Measurements from ENCODE around the gene PTPN14.

DNA sequence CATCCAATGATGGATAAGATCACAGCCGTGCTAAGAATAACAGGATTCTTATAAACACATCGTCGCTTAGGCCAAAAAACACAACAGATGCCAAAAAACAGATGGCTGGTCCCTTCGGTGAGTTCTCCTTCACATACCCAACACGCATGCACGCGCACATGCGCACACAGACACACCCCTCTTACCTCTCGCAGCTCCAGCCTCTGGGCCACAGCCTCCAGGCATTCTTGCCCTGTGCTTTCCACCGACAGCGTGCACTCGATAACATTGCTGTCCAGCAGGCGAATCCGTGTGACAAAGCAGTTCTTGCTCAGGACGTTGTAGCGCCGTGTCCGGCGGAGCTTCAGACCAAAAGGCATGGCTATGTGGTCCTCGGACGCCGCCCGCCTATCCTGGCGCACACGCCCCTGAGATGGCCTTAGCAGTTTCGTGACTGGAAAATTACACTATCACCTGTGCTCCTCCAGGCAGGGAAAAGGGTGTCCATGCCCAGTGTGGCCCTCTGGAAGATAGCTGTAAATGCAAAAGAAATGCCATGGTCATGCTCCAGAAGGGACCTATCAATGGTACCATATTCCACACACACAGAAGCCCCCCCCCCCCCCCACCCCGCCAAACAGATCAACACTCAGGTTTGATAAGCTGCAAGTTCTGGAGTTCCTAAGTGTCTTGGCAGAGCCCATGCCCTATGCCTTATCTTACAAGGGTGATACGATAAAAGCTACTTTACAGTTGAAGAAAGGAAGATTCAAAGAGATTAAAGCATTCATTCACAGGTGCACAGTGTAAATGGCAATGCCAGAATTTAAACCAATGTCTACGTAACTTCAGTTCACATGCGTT, 86.7 kb downstream of the PTPN14 start:
- TF ChIP-seq CTCF (IDR thresholded peaks at IDR 0.05; ENCODE audit: poor library complexity, severe bottlenecking) (no peak), TAF1 (IDR thresholded peaks at IDR 0.05; ENCODE audit: low read depth) (no peak), POLR2AphosphoS5 (IDR thresholded peaks at IDR 0.05) (no peak)
- TF ChIP-seq, protein P1, sequence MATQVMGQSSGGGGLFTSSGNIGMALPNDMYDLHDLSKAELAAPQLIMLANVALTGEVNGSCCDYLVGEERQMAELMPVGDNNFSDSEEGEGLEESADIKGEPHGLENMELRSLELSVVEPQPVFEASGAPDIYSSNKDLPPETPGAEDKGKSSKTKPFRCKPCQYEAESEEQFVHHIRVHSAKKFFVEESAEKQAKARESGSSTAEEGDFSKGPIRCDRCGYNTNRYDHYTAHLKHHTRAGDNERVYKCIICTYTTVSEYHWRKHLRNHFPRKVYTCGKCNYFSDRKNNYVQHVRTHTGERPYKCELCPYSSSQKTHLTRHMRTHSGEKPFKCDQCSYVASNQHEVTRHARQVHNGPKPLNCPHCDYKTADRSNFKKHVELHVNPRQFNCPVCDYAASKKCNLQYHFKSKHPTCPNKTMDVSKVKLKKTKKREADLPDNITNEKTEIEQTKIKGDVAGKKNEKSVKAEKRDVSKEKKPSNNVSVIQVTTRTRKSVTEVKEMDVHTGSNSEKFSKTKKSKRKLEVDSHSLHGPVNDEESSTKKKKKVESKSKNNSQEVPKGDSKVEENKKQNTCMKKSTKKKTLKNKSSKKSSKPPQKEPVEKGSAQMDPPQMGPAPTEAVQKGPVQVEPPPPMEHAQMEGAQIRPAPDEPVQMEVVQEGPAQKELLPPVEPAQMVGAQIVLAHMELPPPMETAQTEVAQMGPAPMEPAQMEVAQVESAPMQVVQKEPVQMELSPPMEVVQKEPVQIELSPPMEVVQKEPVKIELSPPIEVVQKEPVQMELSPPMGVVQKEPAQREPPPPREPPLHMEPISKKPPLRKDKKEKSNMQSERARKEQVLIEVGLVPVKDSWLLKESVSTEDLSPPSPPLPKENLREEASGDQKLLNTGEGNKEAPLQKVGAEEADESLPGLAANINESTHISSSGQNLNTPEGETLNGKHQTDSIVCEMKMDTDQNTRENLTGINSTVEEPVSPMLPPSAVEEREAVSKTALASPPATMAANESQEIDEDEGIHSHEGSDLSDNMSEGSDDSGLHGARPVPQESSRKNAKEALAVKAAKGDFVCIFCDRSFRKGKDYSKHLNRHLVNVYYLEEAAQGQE (IDR thresholded peaks at IDR 0.05; ENCODE audit: borderline replicate concordance), result no peak

All from neural cell (in vitro differentiated cells).